ENCODE results near the gene DEPDC1.

DNA sequence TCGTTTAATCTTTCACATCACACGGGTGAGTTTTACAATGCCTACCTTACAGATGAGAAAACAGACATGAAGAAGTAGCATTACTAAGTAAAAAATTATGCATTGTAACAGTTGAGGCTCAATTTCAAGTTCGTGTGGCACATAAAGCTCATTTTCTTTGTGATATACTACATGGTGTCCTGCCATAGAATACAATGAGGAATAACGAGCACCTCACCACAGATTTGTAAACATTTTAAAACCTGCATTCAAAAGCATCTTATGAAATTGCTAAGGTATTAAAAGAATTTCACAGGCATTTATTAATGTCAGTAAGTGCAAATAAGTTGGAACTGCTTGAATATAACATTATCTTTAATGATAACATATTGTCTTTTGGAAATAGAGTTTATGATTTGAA is 47.8 kb upstream of the DEPDC1 start:
- TF ChIP-seq GATA2 (IDR thresholded peaks at IDR 0.05; ENCODE audit: low read depth, low read length) (no peak), GATA3 (IDR thresholded peaks at IDR 0.05; ENCODE audit: low read depth, low read length) (no peak)
